Chondrocyte (in vitro differentiated cells): ENCODE data around the gene PAX8. TPM values are rescaled to one million over a fixed set of nuclear protein-coding genes. Genes with fewer than 3 reads are reported as not detected.
"Not testable (repeated sequence)": the region's sequence is repeated elsewhere in the genome, so short reads cannot be mapped to it uniquely, and the experiment has no call there.

ENCODE experiments used
- DNase-seq: peaks from one replicate; pipeline ENCODE4 v3.0.0; 2021; ENCODE audit warnings: mixed read lengths, low spot score
- H3K27ac Mint-ChIP-seq: one replicate; pipeline ENCODE4 v1.8.0; 2021; ENCODE audit warnings: mild to moderate bottlenecking, moderate library complexity, mixed read lengths; ENCODE audit not compliant: unreplicated experiment
- H3K27me3 Mint-ChIP-seq: 2 replicates; pipeline ENCODE4 v1.8.0; 2021; ENCODE audit warnings: low read depth, mixed read lengths
- H3K36me3 Mint-ChIP-seq: 2 replicates; pipeline ENCODE4 v1.8.0; 2021; ENCODE audit warnings: low read depth, mixed read lengths
- H3K4me1 Mint-ChIP-seq: 2 replicates; pipeline ENCODE4 v1.8.0; 2021; ENCODE audit warnings: low read depth, mild to moderate bottlenecking, mixed read lengths
- H3K4me3 Mint-ChIP-seq: one replicate; pipeline ENCODE4 v1.8.0; 2021; ENCODE audit warnings: mild to moderate bottlenecking, moderate library complexity, mixed read lengths; ENCODE audit not compliant: unreplicated experiment
- H3K9me3 Mint-ChIP-seq: 2 replicates; pipeline ENCODE4 v1.8.0; 2021; ENCODE audit warnings: low read depth, mixed read lengths
- CTCF ChIP-seq: fragments of 200-600 bp; sonication (generic); IDR thresholded peaks from 2 replicates; pipeline ENCODE4 v1.5.0; 2021; ENCODE audit warnings: antibody characterized with exemption, mild to moderate bottlenecking, moderate library complexity
- total RNA-seq: library from RNA; stranded (reverse); gene quantifications from 3 replicates; pipeline ENCODE4 v1.2.1, GENCODE V29; 2021

The PAX8 gene
- total RNA-seq, 1 donor from 2014 or later = not detected

- H3K36me3 Mint-ChIP-seq = no peaks in the 10 kb centered on the region
- no peak overlapping the region for H3K27ac Mint-ChIP-seq
- H3K27me3 Mint-ChIP-seq = peaks cover 2% of the 10 kb centered on the region
- no peak for DNase-seq
- peaks cover 18% of the 10 kb centered on the region for H3K4me1 Mint-ChIP-seq
- H3K4me3 Mint-ChIP-seq = no peak overlapping the region
- no peak for TF ChIP-seq CTCF
- H3K9me3 Mint-ChIP-seq = no peaks in the 10 kb centered on the region
These were observed 26.4 kb upstream of the PAX8 start for GRCh38 chr2:113305146-113305545.

DNA sequence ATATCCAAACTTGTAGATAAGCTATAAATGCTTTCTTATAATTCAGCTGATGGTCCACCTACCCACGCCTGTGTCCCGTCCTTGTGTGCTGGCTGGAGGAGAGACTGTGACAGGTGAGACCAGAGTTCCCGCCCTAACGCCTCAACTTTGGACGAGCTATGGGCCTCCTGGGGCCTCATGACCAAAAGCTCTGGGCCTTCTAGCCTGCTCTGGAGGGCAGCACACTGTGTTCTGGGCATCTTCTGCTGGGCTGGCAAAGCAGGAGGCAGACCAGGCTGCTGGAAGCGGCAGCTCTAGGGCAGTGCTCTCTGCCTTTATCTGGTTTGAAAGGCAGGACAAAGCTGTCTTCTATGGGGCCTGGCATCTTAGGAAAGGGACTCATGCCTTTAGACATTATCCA lies 26.0 kb upstream of the PAX8 start:
- Mint-ChIP-seq H3K36me3 (no peaks in the 10 kb centered on the region), H3K9me3 (no peaks in the 10 kb centered on the region), H3K4me3 (no peak overlapping the region), H3K27me3 (peaks cover 2% of the 10 kb centered on the region), H3K27ac (peak overlapping the region; percentile 22), H3K4me1 (peaks cover 14% of the 10 kb centered on the region)
- DNase-seq = no peak
- TF ChIP-seq CTCF = no peak

- H3K36me3 Mint-ChIP-seq, H3K4me1 Mint-ChIP-seq, DNase-seq, H3K4me3 Mint-ChIP-seq, H3K27ac Mint-ChIP-seq, H3K27me3 Mint-ChIP-seq, H3K9me3 Mint-ChIP-seq: not testable (repeated sequence)
These were observed 23.7 kb upstream of the PAX8 start for GRCh38 chr2:113302216-113302980.

GRCh38 chr2:113300281-113300680 lies 21.6 kb upstream of the PAX8 start:
- Mint-ChIP-seq H3K4me3 (no peak overlapping the region), H3K9me3 (peaks cover 6% of the 10 kb centered on the region), H3K36me3 (no peaks in the 10 kb centered on the region), H3K27ac (no peak overlapping the region), H3K4me1 (peaks cover 9% of the 10 kb centered on the region), H3K27me3 (no peaks in the 10 kb centered on the region)
- DNase-seq = no peak
- TF ChIP-seq CTCF = no peak

GRCh38 chr2:113298176-113298575 lies 19.5 kb upstream of the PAX8 start:
- no peak overlapping the region for H3K27ac Mint-ChIP-seq
- no peak for TF ChIP-seq CTCF
- peaks cover 9% of the 10 kb centered on the region for H3K4me1 Mint-ChIP-seq
- H3K27me3 Mint-ChIP-seq = peaks cover 6% of the 10 kb centered on the region
- H3K4me3 Mint-ChIP-seq = no peak overlapping the region
- peaks cover 1% of the 10 kb centered on the region for H3K36me3 Mint-ChIP-seq
- peaks cover 6% of the 10 kb centered on the region for H3K9me3 Mint-ChIP-seq
- DNase-seq = no peak

DNA sequence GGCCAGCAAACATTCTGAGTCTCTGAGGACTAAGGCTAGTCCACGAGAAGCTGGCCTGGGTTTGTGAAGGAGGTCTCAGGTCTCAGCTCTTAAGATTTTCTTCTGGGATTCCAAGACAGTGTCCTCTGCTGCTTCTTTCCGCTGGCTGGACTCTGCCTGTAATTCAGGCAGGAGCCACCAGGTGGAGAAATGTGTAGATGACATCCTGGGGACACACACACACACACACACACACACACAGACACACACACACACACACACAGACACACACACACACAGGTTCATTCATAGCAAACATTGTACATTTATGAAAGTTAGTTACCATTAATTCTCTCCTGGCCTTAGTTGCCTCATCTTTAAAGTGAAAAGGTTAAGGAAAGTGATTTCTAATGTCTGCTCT lies 18.9 kb upstream of the PAX8 start:
- not testable (repeated sequence) for DNase-seq, H3K36me3 Mint-ChIP-seq, H3K9me3 Mint-ChIP-seq, H3K4me3 Mint-ChIP-seq, H3K4me1 Mint-ChIP-seq, H3K27ac Mint-ChIP-seq
- peak; percentile 15 for TF ChIP-seq CTCF
- H3K27me3 Mint-ChIP-seq = peaks cover 11% of the 10 kb centered on the region
